Smooth muscle cell (in vitro differentiated cells): ENCODE results near the gene GPR62. TPM values are rescaled to one million over a fixed set of nuclear protein-coding genes. Genes with fewer than 3 reads are reported as not detected.

Experiments
- DNase-seq: peaks from one replicate; lab custom pipeline; 2025; ENCODE audit not compliant: unreplicated experiment; lab: John Stamatoyannopoulos, UW
- H2AFZ ChIP-seq: fragments of 200-600 bp; sonication (generic); 2 replicates; pipeline ENCODE4 v1.6.0; 2016; ENCODE audit warnings: antibody characterized with exemption, low read depth, mild to moderate bottlenecking
- H3F3A ChIP-seq: fragments of 200-600 bp; sonication (generic); 2 replicates; pipeline ENCODE4 v1.6.0; 2017; ENCODE audit warnings: antibody characterized with exemption, low read depth
- H3K27ac ChIP-seq: fragments of 200-600 bp; sonication (generic); 2 replicates; pipeline ENCODE4 v1.5.1; 2016; ENCODE audit warnings: low read depth, mild to moderate bottlenecking
- H3K27me3 ChIP-seq: fragments of 200-600 bp; sonication (generic); 2 replicates; pipeline ENCODE4 v1.6.1; 2016; ENCODE audit warnings: low read depth, mild to moderate bottlenecking
- H3K36me3 ChIP-seq: fragments of 200-600 bp; sonication (generic); 2 replicates; pipeline ENCODE4 v1.5.1; 2016; ENCODE audit warnings: low read depth
- H3K4me1 ChIP-seq: fragments of 200-600 bp; sonication (generic); 2 replicates; pipeline ENCODE4 v1.5.1; 2016; ENCODE audit warnings: low read depth
- H3K4me2 ChIP-seq: fragments of 200-600 bp; sonication (generic); 2 replicates; pipeline ENCODE4 v1.6.0; 2016; ENCODE audit warnings: mild to moderate bottlenecking
- H3K4me3 ChIP-seq: fragments of 200-600 bp; sonication (generic); 2 replicates; pipeline ENCODE4 v1.5.1; 2016; ENCODE audit warnings: mild to moderate bottlenecking
- H3K79me2 ChIP-seq: fragments of 200-600 bp; sonication (generic); 2 replicates; pipeline ENCODE4 v1.6.0; 2016; ENCODE audit warnings: low read depth, mild to moderate bottlenecking
- H3K9ac ChIP-seq: fragments of 200-600 bp; sonication (generic); 2 replicates; pipeline ENCODE4 v1.6.0; 2016; ENCODE audit warnings: low read depth
- H3K9me3 ChIP-seq: fragments of 200-600 bp; sonication (generic); replicated peaks from 2 replicates; pipeline ENCODE4 v1.5.1; 2016; ENCODE audit warnings: low read depth
- H4K20me1 ChIP-seq: fragments of 200-600 bp; sonication (generic); 2 replicates; pipeline ENCODE4 v1.6.0; 2016; ENCODE audit warnings: low read depth
- WGBS: methylation state at CpG from one replicate; pipeline ENCODE4 v1.1.7; 2016; ENCODE audit warnings: low lambda C conversion rate; 5-methylcytosine and 5-hydroxymethylcytosine counted together
- polyA plus RNA-seq: library from polyadenylated mRNA; unstranded; fragments of >200 nt; fragmentation: Nextera tagmentation; extraction: Ambion mirVana; gene quantifications from 2 replicates; pipeline ENCODE4 v1.2.1, GENCODE V29; 2016
- total RNA-seq: library from RNA; depleted of rRNA; stranded (reverse); fragments of >200 nt; gene quantifications from 2 replicates; pipeline ENCODE4 v1.2.3, GENCODE V29; 2014
- TF ChIP-seq, protein P1 (sequence below): fragments of 200-600 bp; sonication (generic); IDR thresholded peaks from 2 replicates; pipeline ENCODE4 v1.5.1; 2017; ENCODE audit warnings: borderline replicate concordance, mild to moderate bottlenecking, antibody characterized with exemption; ENCODE audit not compliant: insufficient read depth, poor library complexity, severe bottlenecking

The GPR62 gene
- total and polyA plus RNA-seq, 2 experiments from 2014 or later: 0.09 to 0.18 TPM

DNA sequence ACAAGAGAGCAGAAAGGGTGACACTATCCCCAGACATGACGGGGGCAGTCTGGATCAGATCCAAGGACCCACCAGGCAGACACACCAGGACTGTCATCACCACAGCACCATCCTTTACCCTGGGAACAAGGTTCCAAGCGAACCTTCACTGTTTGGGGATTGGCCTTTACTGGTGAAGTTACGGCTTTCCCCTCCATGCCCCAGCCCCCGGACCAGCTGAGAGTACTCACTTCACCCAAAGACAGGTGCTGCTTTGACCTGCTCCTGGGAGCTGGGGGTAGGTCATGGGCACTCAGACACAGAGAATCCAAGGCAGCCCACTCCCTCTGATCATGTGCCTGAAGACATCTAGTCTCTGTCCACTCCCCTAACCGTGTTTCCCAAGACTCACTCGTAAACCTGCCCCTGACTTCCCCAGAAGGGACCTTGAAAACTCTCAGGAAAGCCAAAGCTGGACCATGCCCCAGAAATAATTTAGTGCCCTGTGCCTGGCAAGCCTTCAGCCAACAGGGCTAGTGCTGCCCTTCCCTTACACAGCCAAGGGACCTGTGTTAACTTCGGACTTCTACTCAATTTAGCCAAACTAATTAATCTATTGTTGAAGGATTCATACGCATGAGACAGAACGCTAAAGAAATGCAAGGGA is 16.3 kb upstream of the GPR62 start:
- H2AFZ ChIP-seq: no peak overlapping the region
- no peak for DNase-seq
- no peaks in the 10 kb centered on the region for H4K20me1 ChIP-seq
- no peaks in the 10 kb centered on the region for H3K4me1 ChIP-seq
- peaks cover 24% of the 10 kb centered on the region for H3K79me2 ChIP-seq
- H3K27me3 ChIP-seq: no peaks in the 10 kb centered on the region
- no peak overlapping the region for H3K27ac ChIP-seq
- H3K9me3 ChIP-seq: no peaks in the 10 kb centered on the region
- WGBS: 93% methylated on average over 9 of the region's 9 CpGs
- H3K4me2 ChIP-seq: no peak overlapping the region
- no peaks in the 10 kb centered on the region for H3F3A ChIP-seq
- H3K4me3 ChIP-seq: no peak overlapping the region
- H3K9ac ChIP-seq: no peak overlapping the region
- no peaks in the 10 kb centered on the region for H3K36me3 ChIP-seq
- TF ChIP-seq, protein P1, sequence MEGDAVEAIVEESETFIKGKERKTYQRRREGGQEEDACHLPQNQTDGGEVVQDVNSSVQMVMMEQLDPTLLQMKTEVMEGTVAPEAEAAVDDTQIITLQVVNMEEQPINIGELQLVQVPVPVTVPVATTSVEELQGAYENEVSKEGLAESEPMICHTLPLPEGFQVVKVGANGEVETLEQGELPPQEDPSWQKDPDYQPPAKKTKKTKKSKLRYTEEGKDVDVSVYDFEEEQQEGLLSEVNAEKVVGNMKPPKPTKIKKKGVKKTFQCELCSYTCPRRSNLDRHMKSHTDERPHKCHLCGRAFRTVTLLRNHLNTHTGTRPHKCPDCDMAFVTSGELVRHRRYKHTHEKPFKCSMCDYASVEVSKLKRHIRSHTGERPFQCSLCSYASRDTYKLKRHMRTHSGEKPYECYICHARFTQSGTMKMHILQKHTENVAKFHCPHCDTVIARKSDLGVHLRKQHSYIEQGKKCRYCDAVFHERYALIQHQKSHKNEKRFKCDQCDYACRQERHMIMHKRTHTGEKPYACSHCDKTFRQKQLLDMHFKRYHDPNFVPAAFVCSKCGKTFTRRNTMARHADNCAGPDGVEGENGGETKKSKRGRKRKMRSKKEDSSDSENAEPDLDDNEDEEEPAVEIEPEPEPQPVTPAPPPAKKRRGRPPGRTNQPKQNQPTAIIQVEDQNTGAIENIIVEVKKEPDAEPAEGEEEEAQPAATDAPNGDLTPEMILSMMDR: no peak

DNA sequence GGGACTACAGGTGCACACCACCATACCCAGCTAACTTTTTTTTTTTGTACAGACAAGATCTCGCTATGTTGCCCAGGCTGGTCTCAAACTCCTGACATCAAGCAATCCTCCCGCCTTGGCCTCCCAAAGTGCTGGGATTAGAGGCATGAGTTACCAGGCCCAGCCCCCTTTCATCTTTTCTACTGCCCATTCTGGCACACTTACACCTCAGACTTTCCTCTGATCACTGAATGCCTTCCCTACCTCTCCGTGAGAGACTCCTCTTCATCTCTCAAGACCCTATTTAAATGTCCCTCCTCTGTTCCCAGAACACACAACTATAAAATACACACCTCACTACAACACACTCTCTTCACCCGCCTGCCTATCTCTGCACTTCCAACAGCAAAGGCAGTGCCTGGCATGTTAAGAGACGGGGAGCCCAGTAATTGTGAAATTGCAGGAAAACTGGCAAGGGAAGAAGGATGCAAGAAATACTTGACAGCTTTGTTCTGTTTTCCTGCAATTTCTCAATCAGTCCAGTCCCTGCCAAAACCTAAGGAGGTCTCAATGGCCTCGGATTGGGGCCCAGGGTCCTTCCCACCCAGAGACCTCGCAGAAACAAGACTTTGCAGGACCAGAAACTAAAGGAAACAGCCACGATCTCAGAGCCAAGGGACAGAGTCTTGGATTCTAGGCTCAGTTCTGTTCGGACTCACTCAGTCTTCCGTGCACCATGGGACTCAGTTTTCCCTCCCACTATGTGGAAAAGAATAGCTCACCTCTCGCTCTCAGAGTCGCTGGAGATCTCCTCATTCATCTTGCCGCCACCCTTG is 14.3 kb upstream of the GPR62 start:
- TF ChIP-seq, protein P1: no peak
- Histone ChIP-seq H3K79me2 (peaks cover 24% of the 10 kb centered on the region), H3K9ac (peak overlapping the region; percentile 72), H3K27ac (peak overlapping the region; percentile 24), H3K36me3 (no peaks in the 10 kb centered on the region), H2AFZ (peak overlapping the region; percentile 15), H3K27me3 (no peaks in the 10 kb centered on the region), H3K4me3 (peak overlapping the region; percentile 65), H4K20me1 (no peaks in the 10 kb centered on the region), H3K4me1 (no peaks in the 10 kb centered on the region), H3F3A (no peaks in the 10 kb centered on the region), H3K4me2 (peak overlapping the region; percentile 91), H3K9me3 (no peaks in the 10 kb centered on the region)
- 34% methylated on average over 13 of the region's 13 CpGs for WGBS
- no peak for DNase-seq

DNA sequence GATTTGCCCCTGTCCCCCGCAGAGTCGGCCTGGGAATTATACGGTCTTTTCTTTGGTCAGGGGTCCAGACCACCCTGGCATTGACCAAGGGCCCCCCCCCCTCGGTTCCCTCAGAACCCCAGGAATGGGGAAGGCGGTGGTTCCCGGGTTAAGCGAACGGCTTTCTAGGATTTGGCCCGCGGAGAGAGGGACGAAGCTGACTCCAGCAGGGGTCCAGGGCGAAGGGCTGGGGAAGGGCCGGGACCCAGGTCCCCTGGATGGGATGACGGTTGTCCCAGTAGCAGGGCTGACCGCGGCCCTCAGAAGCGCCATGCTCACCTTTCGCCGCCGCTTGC is 13.8 kb upstream of the GPR62 start:
- Histone ChIP-seq H3K27ac (peak overlapping the region; percentile 24), H3K79me2 (peaks cover 24% of the 10 kb centered on the region), H3K36me3 (no peaks in the 10 kb centered on the region), H2AFZ (peak overlapping the region; percentile 15), H3K4me1 (no peaks in the 10 kb centered on the region), H4K20me1 (no peaks in the 10 kb centered on the region), H3K9me3 (no peaks in the 10 kb centered on the region), H3K27me3 (no peaks in the 10 kb centered on the region), H3F3A (no peaks in the 10 kb centered on the region), H3K9ac (peak overlapping the region; percentile 72), H3K4me2 (peak overlapping the region; percentile 91), H3K4me3 (peak overlapping the region; percentile 65)
- TF ChIP-seq, protein P1: no peak
- under 1% methylated on average over 20 of the region's 20 CpGs for WGBS
- DNase-seq: no peak
